Measurements from ENCODE around the gene GGN. TPM values are rescaled to one million over a fixed set of nuclear protein-coding genes. Genes with fewer than 3 reads are reported as not detected.

Gene GGN
- total RNA-seq, 1 experiment from 2014 or later: 0.73 TPM

DNA sequence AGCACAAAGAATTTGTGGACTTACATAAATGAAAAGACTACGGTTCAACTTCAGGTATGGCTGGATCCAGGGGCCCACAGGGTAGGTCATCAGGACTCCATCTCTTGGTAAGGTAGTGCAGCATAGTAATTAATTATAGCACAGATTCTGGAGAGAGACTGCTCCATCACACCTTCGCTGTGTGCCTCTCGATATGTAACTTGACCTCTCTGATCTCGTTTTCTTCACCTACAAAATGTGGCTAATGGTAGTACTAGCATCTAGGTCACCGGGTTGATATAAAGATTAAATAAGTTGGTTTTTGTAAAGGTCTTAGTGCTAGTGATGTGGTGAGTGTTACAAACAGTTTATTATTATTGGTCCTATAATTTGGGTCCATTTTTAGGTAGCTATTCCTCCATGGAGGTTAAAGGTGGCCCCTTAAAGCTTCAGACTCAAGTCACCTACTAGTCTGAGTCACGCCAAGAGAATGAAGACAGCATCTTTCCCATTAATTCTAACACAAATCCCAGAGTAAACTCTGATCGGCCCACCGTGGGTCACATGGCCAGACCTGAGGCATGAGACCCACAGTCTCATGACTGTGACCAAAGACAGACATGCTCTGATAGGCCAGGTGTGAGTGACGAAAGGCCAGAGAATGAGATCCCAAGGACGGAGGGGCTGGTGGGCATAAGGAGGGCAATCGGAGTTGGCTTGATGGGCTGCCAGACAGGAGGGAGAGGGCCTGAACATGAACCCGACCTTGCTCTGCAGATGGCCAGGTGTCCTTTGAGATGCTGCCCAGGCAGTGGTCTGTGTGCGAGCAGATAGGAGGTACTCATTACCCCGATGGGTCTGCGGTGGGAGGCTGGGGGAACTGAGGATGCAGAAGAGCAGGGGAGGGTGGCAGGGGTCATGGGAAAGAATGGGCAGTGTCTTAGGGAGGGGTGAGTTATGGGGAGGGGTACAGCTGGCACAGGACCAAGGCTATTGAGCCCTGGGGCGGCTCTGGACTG is 31.8 kb downstream of the GGN start:
- Histone ChIP-seq H3K27ac (ENCODE audit: low read length) (no peak overlapping the region), H3F3A (ENCODE audit: low read length, unreplicated experiment) (no peaks in the 10 kb centered on the region), H3K79me2 (ENCODE audit: low read length) (no peaks in the 10 kb centered on the region), H3K9ac (ENCODE audit: low read length) (no peak overlapping the region), H3K27me3 (ENCODE audit: low read length) (peaks cover 20% of the 10 kb centered on the region), H4K20me1 (ENCODE audit: low read length) (no peaks in the 10 kb centered on the region), H3K36me3 (ENCODE audit: low read depth, low read length) (no peaks in the 10 kb centered on the region), H3K4me3 (ENCODE audit: low read length) (no peak overlapping the region), H3K4me1 (ENCODE audit: insufficient read depth, low read length) (peaks cover under 1% of the 10 kb centered on the region; the same call in 1 of the 2 replicates), H3K4me2 (ENCODE audit: low read length) (no peak overlapping the region), H3K9me3 (ENCODE audit: low read length) (no peaks in the 10 kb centered on the region), H3K9me2 (replicated peaks; ENCODE audit: low read length) (no peaks in the 10 kb centered on the region), H2AFZ (ENCODE audit: low read length) (no peak overlapping the region)
- intact Hi-C loops (cut with micrococcal nuclease): no loop called here
- ATAC-seq (no peak), DNase-seq (no peak)
- POLR2A ChIA-PET (ENCODE audit: unreplicated experiment): no interaction called here
- TF ChIP-seq EZH2phosphoT487 (IDR thresholded peaks at IDR 0.05; ENCODE audit: borderline replicate concordance, low read length) (no peak), EZH2 (IDR thresholded peaks at IDR 0.05; ENCODE audit: low read length, unreplicated experiment) (no peak)
- TF ChIP-seq, protein P1, sequence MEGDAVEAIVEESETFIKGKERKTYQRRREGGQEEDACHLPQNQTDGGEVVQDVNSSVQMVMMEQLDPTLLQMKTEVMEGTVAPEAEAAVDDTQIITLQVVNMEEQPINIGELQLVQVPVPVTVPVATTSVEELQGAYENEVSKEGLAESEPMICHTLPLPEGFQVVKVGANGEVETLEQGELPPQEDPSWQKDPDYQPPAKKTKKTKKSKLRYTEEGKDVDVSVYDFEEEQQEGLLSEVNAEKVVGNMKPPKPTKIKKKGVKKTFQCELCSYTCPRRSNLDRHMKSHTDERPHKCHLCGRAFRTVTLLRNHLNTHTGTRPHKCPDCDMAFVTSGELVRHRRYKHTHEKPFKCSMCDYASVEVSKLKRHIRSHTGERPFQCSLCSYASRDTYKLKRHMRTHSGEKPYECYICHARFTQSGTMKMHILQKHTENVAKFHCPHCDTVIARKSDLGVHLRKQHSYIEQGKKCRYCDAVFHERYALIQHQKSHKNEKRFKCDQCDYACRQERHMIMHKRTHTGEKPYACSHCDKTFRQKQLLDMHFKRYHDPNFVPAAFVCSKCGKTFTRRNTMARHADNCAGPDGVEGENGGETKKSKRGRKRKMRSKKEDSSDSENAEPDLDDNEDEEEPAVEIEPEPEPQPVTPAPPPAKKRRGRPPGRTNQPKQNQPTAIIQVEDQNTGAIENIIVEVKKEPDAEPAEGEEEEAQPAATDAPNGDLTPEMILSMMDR (conservative IDR thresholded peaks at IDR 0.05; ENCODE audit: low read depth, low read length): no peak
- CTCF ChIA-PET: no interaction called here
- BruUV-seq (replicated peaks): no TSS peak

GRCh38 chr19:38352611-38353010 is 35.2 kb downstream of the GGN start:
- H3K9me3 ChIP-seq (ENCODE audit: low read length): no peaks in the 10 kb centered on the region
- intact Hi-C loops (cut with micrococcal nuclease): no loop called here
- H3K36me3 ChIP-seq (ENCODE audit: low read depth, low read length): no peaks in the 10 kb centered on the region
- H3K9ac ChIP-seq (ENCODE audit: low read length): no peak overlapping the region
- H3K9me2 ChIP-seq (replicated peaks; ENCODE audit: low read length): no peaks in the 10 kb centered on the region
- ChIA-PET POLR2A (ENCODE audit: unreplicated experiment) (no interaction called here), CTCF (no interaction called here)
- ATAC-seq (no peak), DNase-seq (no peak)
- no peak overlapping the region for H2AFZ ChIP-seq (ENCODE audit: low read length)
- TF ChIP-seq EZH2phosphoT487 (IDR thresholded peaks at IDR 0.05; ENCODE audit: borderline replicate concordance, low read length) (no peak), EZH2 (IDR thresholded peaks at IDR 0.05; ENCODE audit: low read length, unreplicated experiment) (no peak)
- TF ChIP-seq, protein P1 (conservative IDR thresholded peaks at IDR 0.05; ENCODE audit: low read depth, low read length): no peak
- no peaks in the 10 kb centered on the region for H4K20me1 ChIP-seq (ENCODE audit: low read length)
- no peaks in the 10 kb centered on the region for H3K79me2 ChIP-seq (ENCODE audit: low read length)
- BruUV-seq (replicated peaks): no TSS peak
- no peak overlapping the region for H3K4me2 ChIP-seq (ENCODE audit: low read length)
- no peak overlapping the region for H3K4me3 ChIP-seq (ENCODE audit: low read length)
- no peaks in the 10 kb centered on the region for H3F3A ChIP-seq (ENCODE audit: low read length, unreplicated experiment)
- no peaks in the 10 kb centered on the region for H3K27me3 ChIP-seq (ENCODE audit: low read length)
- no peaks in the 10 kb centered on the region for H3K4me1 ChIP-seq (ENCODE audit: insufficient read depth, low read length)
- H3K27ac ChIP-seq (ENCODE audit: low read length): no peak overlapping the region

GRCh38 chr19:38351865-38352395 is 35.9 kb downstream of the GGN start:
- no peaks in the 10 kb centered on the region for H4K20me1 ChIP-seq (ENCODE audit: low read length)
- H3K27ac ChIP-seq (ENCODE audit: low read length): no peak overlapping the region
- H3K4me3 ChIP-seq (ENCODE audit: low read length): no peak overlapping the region
- CTCF ChIA-PET: no interaction called here
- TF ChIP-seq, protein P1 (conservative IDR thresholded peaks at IDR 0.05; ENCODE audit: low read depth, low read length): no peak
- TF ChIP-seq EZH2 (IDR thresholded peaks at IDR 0.05; ENCODE audit: low read length, unreplicated experiment) (no peak), EZH2phosphoT487 (IDR thresholded peaks at IDR 0.05; ENCODE audit: borderline replicate concordance, low read length) (no peak)
- no peak; the same call in 1 of the 2 replicates for ATAC-seq
- DNase-seq: no peak
- no peaks in the 10 kb centered on the region for H3K4me1 ChIP-seq (ENCODE audit: insufficient read depth, low read length)
- H3K9me2 ChIP-seq (replicated peaks; ENCODE audit: low read length): no peaks in the 10 kb centered on the region
- H2AFZ ChIP-seq (ENCODE audit: low read length): no peak overlapping the region
- intact Hi-C loops (cut with micrococcal nuclease): no loop called here
- H3K27me3 ChIP-seq (ENCODE audit: low read length): no peaks in the 10 kb centered on the region
- no peaks in the 10 kb centered on the region for H3K36me3 ChIP-seq (ENCODE audit: low read depth, low read length)
- BruUV-seq (replicated peaks): no TSS peak
- H3K79me2 ChIP-seq (ENCODE audit: low read length): no peaks in the 10 kb centered on the region
- no peak overlapping the region for H3K4me2 ChIP-seq (ENCODE audit: low read length)
- H3F3A ChIP-seq (ENCODE audit: low read length, unreplicated experiment): no peaks in the 10 kb centered on the region
- no peaks in the 10 kb centered on the region for H3K9me3 ChIP-seq (ENCODE audit: low read length)
- POLR2A ChIA-PET (ENCODE audit: unreplicated experiment): no interaction called here
- no peak overlapping the region for H3K9ac ChIP-seq (ENCODE audit: low read length)

All from PC-3 (cell line).